ENCODE measurements around the gene CDH4.
"Not testable (repeated sequence)": the region's sequence is repeated elsewhere in the genome, so short reads cannot be mapped to it uniquely, and the experiment has no call there.

The CDH4 gene

GRCh38 chr20:61254881-61255626 lies 3.0 kb downstream of the CDH4 start:
- DNase-seq: no peak

- DNase-seq: no peak
Measured at GRCh38 chr20:61256365-61256764, 4.3 kb downstream of the CDH4 start.

DNA sequence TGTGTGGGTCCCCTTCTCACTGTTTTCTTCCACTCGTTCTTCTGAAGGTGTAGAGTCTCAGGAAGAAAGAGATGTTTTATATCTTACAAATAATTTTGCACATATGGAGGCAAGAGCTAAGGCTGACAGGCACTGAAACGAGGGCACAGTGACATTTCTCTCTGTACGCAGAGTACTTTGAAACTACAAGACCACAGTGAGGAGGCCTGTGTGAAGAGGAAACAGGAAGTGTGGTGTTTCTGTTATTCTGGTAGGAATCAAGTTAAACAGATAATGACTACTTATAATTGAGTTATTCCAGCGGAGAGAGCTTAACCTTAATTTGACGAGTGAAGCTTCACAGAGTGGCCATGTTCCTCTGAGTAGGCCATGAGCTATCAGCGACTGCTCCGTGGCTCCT lies 4.8 kb downstream of the CDH4 start:
- DNase-seq: no peak

GRCh38 chr20:61257611-61258010 lies 5.5 kb downstream of the CDH4 start:
- no peak for DNase-seq

GRCh38 chr20:61259741-61260140 lies 7.7 kb downstream of the CDH4 start:
- no peak for DNase-seq

DNA sequence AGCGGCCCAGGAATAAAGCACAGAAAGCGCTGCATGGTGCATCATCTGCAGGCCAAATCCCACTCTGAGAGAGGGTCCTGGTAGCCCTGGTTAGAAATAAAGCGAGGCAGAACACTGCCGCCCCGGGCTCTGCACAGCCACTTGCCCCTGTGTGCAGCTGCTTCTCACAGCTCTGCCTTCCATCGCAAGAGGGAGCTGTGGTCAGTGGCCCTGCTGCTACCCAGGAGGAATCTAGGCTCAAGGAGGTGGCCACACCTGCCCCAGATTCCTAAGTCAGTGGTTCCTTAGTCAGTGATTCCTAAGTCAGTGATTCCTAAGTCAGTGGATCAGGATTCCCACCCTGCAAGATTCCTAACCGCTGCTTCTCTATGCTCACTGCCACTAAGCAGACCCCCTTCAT lies 8.8 kb downstream of the CDH4 start:
- no peak for DNase-seq

DNA sequence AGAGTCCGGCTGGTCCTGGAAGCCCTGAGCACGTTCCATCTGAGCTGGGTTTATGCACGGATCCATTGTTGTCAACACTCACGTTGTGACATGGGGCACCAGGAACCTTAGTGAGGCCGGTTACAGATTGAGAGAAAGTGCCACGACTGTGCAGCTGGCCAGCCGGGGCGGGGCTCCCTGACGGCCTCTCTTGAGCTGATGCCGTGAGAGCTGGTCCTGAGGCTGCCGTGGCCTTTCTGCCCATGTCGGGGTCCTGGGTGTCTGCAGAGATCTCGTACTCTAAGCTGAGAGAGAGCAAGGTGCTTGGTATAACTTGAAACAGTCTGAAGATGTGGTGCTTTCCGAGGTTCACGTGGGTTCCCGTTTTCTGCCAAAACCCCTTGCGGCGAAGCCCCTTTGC lies 10.0 kb downstream of the CDH4 start:
- DNase-seq: no peak

DNA sequence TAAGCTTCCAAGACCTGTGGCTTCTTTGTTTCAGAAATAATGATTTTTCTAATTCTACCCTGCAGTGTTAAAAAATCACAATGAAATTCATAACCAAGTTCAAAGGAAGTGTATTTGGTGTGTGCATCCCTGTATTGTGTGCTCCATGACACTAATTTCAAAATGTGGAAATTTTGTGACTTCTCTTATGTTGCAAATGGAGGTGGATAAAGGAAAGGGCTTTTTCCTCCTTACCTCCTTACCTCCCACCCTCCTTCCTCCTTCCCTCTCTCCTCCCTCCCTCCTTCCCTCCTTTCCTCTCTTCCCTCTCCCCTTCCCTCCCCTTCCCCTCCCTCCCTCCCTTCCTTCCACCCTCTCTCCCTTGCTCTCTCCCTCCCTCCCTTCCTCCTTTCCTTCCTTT lies 10.5 kb downstream of the CDH4 start:
- DNase-seq: no peak

DNA sequence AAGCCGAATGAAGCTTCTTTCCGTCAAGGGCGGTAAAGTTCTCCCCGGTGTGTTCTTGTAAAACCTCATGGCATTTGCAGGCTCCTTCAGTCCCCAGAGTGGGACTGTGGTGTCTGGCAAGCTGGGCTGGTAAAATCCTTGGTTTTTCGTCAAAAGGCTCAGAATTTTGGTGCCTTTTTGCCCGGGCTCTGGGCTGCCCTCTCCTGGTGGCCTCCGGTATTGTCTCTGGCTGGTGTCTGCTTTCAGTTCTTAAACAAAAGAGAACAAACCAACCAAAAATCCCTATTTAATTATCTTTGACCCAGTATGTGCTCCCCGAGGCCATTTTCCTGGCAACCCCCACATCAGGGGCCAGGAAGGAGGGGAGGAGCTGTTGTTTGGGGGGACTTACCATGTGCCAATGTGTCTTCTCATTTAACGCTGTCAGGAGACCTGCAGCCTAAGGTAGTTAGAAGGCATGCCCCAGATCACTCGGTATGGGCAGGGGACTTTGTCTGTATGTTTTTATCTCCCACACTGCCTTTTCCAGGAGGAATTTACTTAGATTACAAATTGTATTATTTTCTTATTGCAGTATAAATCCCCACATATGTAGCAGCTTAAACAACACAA lies 11.1 kb downstream of the CDH4 start:
- peak; percentile 7 for DNase-seq

- DNase-seq: no peak
Measured at GRCh38 chr20:61263938-61264337, 11.9 kb downstream of the CDH4 start.

DNA sequence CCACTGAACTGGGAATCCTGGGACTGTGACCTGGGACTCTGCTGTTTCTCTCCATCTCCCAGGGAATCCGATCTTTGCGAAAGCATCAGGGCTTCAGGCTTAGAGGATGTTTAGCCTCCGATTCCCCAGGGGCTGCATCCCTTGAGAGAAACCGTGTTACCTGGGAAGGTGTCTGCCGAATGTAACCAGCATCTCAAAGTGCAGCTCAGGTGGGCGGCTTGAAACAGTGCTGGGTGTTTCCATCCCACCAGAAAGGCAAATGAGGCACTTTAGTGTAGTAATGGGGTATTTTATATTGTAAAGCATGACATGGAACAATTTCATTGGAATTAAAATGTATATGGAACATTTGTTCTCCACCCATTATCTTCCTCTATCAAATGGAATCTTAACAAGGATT lies 15.2 kb downstream of the CDH4 start:
- no peak for DNase-seq

DNA sequence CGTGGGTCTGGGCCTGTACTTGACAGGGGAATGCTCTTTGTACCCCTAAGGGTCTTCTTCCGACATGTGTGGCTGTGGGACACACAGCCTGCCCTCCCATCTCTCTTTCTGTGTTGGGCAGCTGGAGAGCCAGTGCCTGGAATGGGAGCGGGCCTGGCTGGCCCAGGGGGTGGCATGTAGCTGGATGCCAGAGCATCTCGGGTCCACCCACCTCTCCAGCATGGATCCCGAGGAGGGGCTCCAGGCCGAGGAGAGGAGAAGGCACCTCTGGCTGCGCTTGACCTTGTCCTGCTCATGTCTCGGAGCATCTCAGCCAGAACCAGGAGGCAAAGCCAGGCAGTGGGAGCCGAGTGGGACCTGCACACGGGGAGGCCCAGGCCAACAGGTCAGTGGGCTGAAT lies 16.0 kb downstream of the CDH4 start:
- DNase-seq: no peak

- DNase-seq: no peak
Measured at GRCh38 chr20:61271312-61272231, 19.5 kb downstream of the CDH4 start.

DNA sequence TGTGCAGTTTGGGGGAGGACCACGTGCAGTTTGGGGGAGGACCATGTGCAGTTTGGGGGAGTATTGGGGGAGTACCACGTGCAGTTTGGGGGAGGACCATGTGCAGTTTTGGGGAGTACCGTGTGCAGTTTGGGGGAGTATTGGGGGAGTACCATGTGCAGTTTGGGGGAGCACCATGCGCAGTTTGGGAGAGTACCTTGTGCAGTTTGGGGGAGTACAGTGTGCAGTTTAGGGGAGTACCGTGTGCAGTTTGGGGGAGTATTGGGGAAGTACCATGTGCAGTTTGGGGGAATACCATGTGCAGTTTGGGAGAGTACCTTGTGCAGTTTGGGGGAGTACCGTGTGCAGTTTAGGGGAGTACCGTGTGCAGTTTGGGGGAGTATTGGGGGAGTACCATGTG lies 21.0 kb downstream of the CDH4 start:
- not testable (repeated sequence) for DNase-seq

GRCh38 chr20:61273666-61274065 lies 21.6 kb downstream of the CDH4 start:
- not testable (repeated sequence) for DNase-seq

GRCh38 chr20:61274326-61274725 lies 22.3 kb downstream of the CDH4 start:
- DNase-seq: no peak

GRCh38 chr20:61278296-61278695 lies 26.2 kb downstream of the CDH4 start:
- no peak for DNase-seq

DNA sequence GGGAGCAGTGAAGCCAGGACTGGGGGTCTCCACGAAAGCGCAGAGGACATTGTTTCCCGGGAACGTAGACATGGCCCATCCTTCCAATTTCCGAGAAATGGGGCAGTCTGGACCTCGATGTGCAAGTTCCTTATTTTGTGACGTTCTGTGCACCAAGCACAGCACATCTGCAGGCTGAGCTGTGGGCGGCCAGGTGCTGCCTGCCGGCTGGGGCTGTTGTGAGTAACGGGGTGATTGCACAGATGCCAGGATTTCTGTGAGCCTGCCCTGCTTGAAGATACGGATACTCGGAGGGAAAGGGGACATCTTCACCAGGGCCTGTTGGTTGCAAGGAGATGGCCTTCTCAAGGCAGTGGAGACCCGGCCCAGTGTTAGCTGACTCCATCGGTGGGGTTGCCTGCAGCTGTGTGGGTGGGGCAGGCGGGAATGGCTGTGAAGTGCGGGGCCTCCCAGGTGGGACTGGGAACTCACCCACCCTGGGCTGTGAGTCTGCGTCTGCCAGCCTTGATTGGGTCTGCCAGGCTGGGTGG lies 27.6 kb downstream of the CDH4 start:
- no peak for DNase-seq

DNA sequence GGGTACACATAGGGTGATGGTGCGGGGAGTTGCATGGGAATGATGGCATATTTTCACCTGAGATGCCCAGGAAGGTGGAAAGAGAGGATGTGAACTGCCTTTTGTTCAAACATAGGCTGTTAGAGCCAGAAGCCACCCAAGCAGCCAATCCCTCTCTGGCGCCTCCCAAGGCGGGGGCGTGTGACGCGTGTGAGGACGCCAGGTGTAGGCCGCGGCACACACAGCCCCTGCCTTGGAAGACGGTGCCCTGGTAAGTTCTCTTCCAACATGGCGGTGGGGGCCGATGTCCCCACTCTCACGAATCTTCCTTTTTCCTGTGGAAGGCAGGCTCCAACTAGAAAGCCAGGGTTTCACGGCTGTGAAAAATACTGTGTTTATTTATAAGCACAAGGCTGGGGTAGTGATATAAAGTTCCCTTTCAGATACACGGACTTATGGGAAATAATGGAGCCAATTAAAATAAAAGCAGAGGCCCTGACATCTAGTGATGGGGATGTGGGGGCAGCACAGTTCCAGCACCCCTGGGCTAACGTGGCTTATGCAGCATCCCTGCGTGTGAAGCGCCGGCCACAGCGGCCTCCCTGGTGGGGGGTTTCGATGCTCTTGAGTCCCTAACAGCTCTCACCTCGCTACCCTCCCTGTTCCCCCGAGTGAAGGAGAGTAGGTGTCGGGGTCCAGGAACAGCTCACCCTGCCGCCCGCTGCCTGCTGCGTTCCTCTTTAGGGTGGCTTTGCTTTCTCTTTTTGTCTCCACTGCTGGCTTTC lies 28.3 kb downstream of the CDH4 start:
- no peak for DNase-seq

GRCh38 chr20:61281286-61281795 lies 29.3 kb downstream of the CDH4 start:
- DNase-seq: no peak

DNA sequence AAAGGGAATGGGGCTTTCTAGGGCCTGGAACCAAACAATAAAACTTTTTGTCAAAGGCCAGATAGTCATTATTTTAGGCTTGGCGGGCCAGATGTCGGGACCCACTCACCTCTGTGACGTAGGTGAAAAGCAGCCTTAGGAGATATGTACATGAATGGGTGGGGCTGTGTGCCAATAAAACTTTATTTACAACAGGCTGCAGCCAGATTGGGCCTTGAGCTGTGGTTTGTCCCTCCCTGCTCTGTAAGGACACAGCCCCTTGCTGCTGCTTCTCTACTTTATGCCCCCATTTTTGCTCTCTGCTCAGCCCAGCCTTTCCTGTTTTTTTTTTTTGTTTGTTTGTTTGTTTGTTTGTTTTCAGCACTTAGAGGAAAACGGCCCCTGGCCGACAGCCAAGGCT lies 32.7 kb downstream of the CDH4 start:
- no peak for DNase-seq

- DNase-seq: no peak
Measured at GRCh38 chr20:61285152-61285645, 33.1 kb downstream of the CDH4 start.
